ENCODE measurements around the gene MBNL2. TPM values are rescaled to one million over a fixed set of nuclear protein-coding genes. Genes with fewer than 3 reads are reported as not detected.

Gene MBNL2
- total RNA-seq, 1 experiment from 2014 or later: 17.8 TPM

GRCh38 chr13:97221466-97221865 lies 667 bp upstream of the MBNL2 start:
- Histone ChIP-seq H3K9me2 (replicated peaks; ENCODE audit: low read length) (no peaks in the 10 kb centered on the region), H4K20me1 (ENCODE audit: low read length) (no peaks in the 10 kb centered on the region), H3K9me3 (ENCODE audit: low read length) (no peaks in the 10 kb centered on the region), H3K4me1 (ENCODE audit: insufficient read depth, low read length) (peaks cover 35% of the 10 kb centered on the region), H3K27ac (ENCODE audit: low read length) (no peak overlapping the region), H3K27me3 (ENCODE audit: low read length) (no peaks in the 10 kb centered on the region), H3K4me3 (ENCODE audit: low read length) (peak overlapping the region; percentile 92), H3K36me3 (ENCODE audit: low read depth, low read length) (no peaks in the 10 kb centered on the region), H3K4me2 (ENCODE audit: low read length) (peak overlapping the region; percentile 96), H2AFZ (ENCODE audit: low read length) (peak overlapping the region; percentile 91), H3K79me2 (ENCODE audit: low read length) (peaks cover 41% of the 10 kb centered on the region), H3K9ac (ENCODE audit: low read length) (peak overlapping the region; percentile 69; the same call in 1 of the 2 replicates), H3F3A (ENCODE audit: low read length, unreplicated experiment) (no peaks in the 10 kb centered on the region)
- CTCF ChIA-PET: interaction anchor here (0.8 to 1.8 kb wide), 2 partner anchors 109 to 112 kb away, joined by 3 to 12 read pairs; no protein-coding TSS in a partner anchor
- TSS peak; percentile 38 for BruUV-seq (replicated peaks)
- TF ChIP-seq EZH2 (IDR thresholded peaks at IDR 0.05; ENCODE audit: low read length, unreplicated experiment): no peak
- no peak for TF ChIP-seq EZH2phosphoT487 (IDR thresholded peaks at IDR 0.05; ENCODE audit: borderline replicate concordance, low read length)
- TF ChIP-seq CTCF (conservative IDR thresholded peaks at IDR 0.05; ENCODE audit: low read depth, low read length): no peak
- no peak; the same call in 1 of the 2 replicates for ATAC-seq
- intact Hi-C loops (cut with micrococcal nuclease): loop anchor here (5.0 kb wide), 3 partner anchors 136 to 211 kb away; partner anchors contain the start of gene RAP2A
- POLR2A ChIA-PET (ENCODE audit: unreplicated experiment): interaction anchor here (0.5 to 1.2 kb wide), 10 partner anchors 35 to 201 kb away, joined by 3 to 6 read pairs (median 4); no protein-coding TSS in a partner anchor
- no peak for DNase-seq

GRCh38 chr13:97223037-97223710 lies 1.0 kb downstream of the MBNL2 start:
- TF ChIP-seq CTCF (conservative IDR thresholded peaks at IDR 0.05; ENCODE audit: low read depth, low read length) (no peak), EZH2phosphoT487 (IDR thresholded peaks at IDR 0.05; ENCODE audit: borderline replicate concordance, low read length) (no peak), EZH2 (IDR thresholded peaks at IDR 0.05; ENCODE audit: low read length, unreplicated experiment) (no peak)
- H2AFZ ChIP-seq (ENCODE audit: low read length): peak overlapping the region; percentile 37
- POLR2A ChIA-PET (ENCODE audit: unreplicated experiment): interaction anchor here (0.6 kb wide), 1 partner anchor 33 kb away, joined by 14 read pairs; no protein-coding TSS in a partner anchor
- H3K4me2 ChIP-seq (ENCODE audit: low read length): peak overlapping the region; percentile 96
- H3K27ac ChIP-seq (ENCODE audit: low read length): peak overlapping the region; percentile 70
- no peaks in the 10 kb centered on the region for H4K20me1 ChIP-seq (ENCODE audit: low read length)
- no peaks in the 10 kb centered on the region for H3F3A ChIP-seq (ENCODE audit: low read length, unreplicated experiment)
- BruUV-seq (replicated peaks): no TSS peak
- DNase-seq (peak; percentile 34), ATAC-seq (no peak)
- no peaks in the 10 kb centered on the region for H3K9me2 ChIP-seq (replicated peaks; ENCODE audit: low read length)
- no peaks in the 10 kb centered on the region for H3K27me3 ChIP-seq (ENCODE audit: low read length)
- intact Hi-C loops (cut with micrococcal nuclease): loop anchor here (1.0 to 5.0 kb wide), 4 partner anchors 72 to 209 kb away; partner anchors contain the start of gene RAP2A
- CTCF ChIA-PET: interaction anchor here (0.6 to 1.8 kb wide), 2 partner anchors 24 to 113 kb away, joined by 3 to 12 read pairs; no protein-coding TSS in a partner anchor
- no peaks in the 10 kb centered on the region for H3K36me3 ChIP-seq (ENCODE audit: low read depth, low read length)
- peak overlapping the region; percentile 69 for H3K9ac ChIP-seq (ENCODE audit: low read length)
- H3K4me1 ChIP-seq (ENCODE audit: insufficient read depth, low read length): peaks cover 37% of the 10 kb centered on the region
- H3K79me2 ChIP-seq (ENCODE audit: low read length): peaks cover 58% of the 10 kb centered on the region
- peak overlapping the region; percentile 92 for H3K4me3 ChIP-seq (ENCODE audit: low read length)
- no peaks in the 10 kb centered on the region for H3K9me3 ChIP-seq (ENCODE audit: low read length)

Data from PC-3 (cell line).